HG03378 (cell line): ENCODE measurements around the gene LIMCH1.
"Not testable (repeated sequence)": the region's sequence is repeated elsewhere in the genome, so short reads cannot be mapped to it uniquely, and the experiment has no call there.

ENCODE experiments used
- ATAC-seq: cut with Tn5 transposase; IDR thresholded peaks from one replicate; pipeline ENCODE4 v1.9.1; 2021; ENCODE audit warnings: mild to moderate bottlenecking, moderate library complexity; ENCODE audit not compliant: unreplicated experiment

LIMCH1 gene

GRCh38 chr4:41715155-41715554 is 177.2 kb downstream of the LIMCH1 start:
- ATAC-seq, result no peak

GRCh38 chr4:41718907-41719306 is 180.9 kb downstream of the LIMCH1 start:
- no peak for ATAC-seq

GRCh38 chr4:41719417-41719816 is 181.5 kb downstream of the LIMCH1 start:
- no peak for ATAC-seq

- no peak for ATAC-seq
These were observed 184.2 kb downstream of the LIMCH1 start for GRCh38 chr4:41722181-41722580.

- no peak for ATAC-seq
These were observed 185.3 kb downstream of the LIMCH1 start for GRCh38 chr4:41723286-41723685.

- ATAC-seq, result no peak
These were observed 187.3 kb downstream of the LIMCH1 start for GRCh38 chr4:41725254-41725653.

GRCh38 chr4:41727861-41728572 is 190.1 kb downstream of the LIMCH1 start:
- ATAC-seq, result no peak

- ATAC-seq, result no peak
These were observed 190.6 kb downstream of the LIMCH1 start for GRCh38 chr4:41728573-41728913.

GRCh38 chr4:41731569-41732126 is 193.7 kb downstream of the LIMCH1 start:
- ATAC-seq, result no peak

- ATAC-seq, result no peak
These were observed 196.4 kb downstream of the LIMCH1 start for GRCh38 chr4:41734371-41734770.

GRCh38 chr4:41737491-41737890 is 199.5 kb downstream of the LIMCH1 start:
- ATAC-seq, result not testable (repeated sequence)

- no peak for ATAC-seq
These were observed 203.4 kb downstream of the LIMCH1 start for GRCh38 chr4:41741354-41741753.

GRCh38 chr4:41744572-41745291 is 206.8 kb downstream of the LIMCH1 start:
- ATAC-seq, result no peak

- ATAC-seq, result no peak
These were observed 207.5 kb downstream of the LIMCH1 start for GRCh38 chr4:41745292-41746024.

GRCh38 chr4:41746025-41746439 is 208.1 kb downstream of the LIMCH1 start:
- ATAC-seq, result no peak

GRCh38 chr4:41746440-41747229 is 208.7 kb downstream of the LIMCH1 start:
- no peak for ATAC-seq

- no peak for ATAC-seq
These were observed 209.5 kb downstream of the LIMCH1 start for GRCh38 chr4:41747230-41748055.

- no peak for ATAC-seq
These were observed 210.2 kb downstream of the LIMCH1 start for GRCh38 chr4:41748074-41748570.

- ATAC-seq, result no peak
These were observed 210.9 kb downstream of the LIMCH1 start, which contains the start of gene PHOX2B for GRCh38 chr4:41748571-41749475. Gene PHOX2B (minus strand): TSS chr4:41748725. CDS start chr4:41748610, 115 bp downstream.
